HG03280 (cell line): ENCODE results near the gene PCDHB7.
"Not testable (repeated sequence)": the region's sequence is repeated elsewhere in the genome, so short reads cannot be mapped to it uniquely, and the experiment has no call there.

Experiments
- ATAC-seq: cut with Tn5 transposase; IDR thresholded peaks from one replicate; pipeline ENCODE4 v1.9.1; 2021; ENCODE audit warnings: mild to moderate bottlenecking, moderate library complexity; ENCODE audit not compliant: unreplicated experiment

Gene PCDHB7

DNA sequence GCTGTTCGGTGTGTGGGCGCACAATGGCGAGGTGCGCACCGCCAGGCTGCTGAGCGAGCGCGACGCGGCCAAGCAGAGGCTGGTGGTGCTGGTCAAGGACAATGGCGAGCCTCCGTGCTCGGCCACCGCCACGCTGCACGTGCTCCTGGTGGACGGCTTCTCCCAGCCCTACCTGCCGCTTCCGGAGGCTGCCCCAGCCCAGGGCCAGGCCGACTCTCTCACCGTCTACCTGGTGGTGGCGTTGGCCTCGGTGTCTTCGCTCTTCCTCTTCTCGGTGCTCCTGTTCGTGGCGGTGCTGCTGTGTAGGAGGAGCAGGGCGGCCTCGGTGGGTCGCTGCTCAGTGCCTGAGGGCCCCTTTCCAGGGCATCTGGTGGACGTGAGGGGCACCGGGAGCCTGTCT, 7.4 kb downstream of the PCDHB7 start:
- not testable (repeated sequence) for ATAC-seq

DNA sequence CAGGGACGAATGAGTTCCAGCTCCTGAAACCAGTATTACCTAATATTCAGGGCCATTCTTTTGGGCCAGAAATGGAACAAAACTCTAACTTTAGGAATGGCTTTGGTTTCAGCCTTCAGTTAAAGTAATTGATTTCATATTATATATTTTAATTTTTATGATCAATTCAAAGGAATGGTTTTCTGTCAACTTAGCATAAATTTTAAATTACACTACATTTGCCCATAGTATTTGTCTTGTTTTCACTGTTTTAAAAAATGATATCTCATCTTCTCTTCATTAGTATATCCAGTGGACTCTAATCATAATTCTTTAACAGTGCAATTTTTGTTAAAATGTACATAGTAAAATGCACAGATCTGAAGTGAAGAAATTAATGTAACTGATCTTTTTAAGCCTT, 7.9 kb downstream of the PCDHB7 start:
- no peak for ATAC-seq

DNA sequence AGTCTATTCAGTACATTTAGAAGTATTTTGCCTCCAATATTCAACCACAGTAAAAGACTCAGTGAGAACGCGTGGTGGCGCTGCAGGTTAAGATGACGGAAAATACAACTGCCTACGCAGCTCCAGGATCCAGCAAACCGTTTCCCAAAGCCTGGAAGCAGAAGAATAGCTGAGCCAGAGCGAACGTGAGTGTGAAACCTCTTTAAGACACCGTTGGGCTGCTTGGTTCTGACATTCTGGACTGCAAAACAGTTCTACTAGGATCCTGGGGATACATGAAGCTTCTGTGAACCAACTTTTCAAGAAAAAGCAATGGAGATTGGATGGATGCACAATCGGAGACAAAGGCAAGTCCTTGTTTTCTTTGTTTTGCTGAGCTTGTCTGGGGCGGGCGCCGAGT, 9.8 kb downstream of the PCDHB7 start, which contains the start of gene PCDHB16:
PCDHB16 (plus strand) TSS at position 140 of the 400 bp plus-strand sequence; CDS start at position 313, 173 bp downstream.
- ATAC-seq = no peak

DNA sequence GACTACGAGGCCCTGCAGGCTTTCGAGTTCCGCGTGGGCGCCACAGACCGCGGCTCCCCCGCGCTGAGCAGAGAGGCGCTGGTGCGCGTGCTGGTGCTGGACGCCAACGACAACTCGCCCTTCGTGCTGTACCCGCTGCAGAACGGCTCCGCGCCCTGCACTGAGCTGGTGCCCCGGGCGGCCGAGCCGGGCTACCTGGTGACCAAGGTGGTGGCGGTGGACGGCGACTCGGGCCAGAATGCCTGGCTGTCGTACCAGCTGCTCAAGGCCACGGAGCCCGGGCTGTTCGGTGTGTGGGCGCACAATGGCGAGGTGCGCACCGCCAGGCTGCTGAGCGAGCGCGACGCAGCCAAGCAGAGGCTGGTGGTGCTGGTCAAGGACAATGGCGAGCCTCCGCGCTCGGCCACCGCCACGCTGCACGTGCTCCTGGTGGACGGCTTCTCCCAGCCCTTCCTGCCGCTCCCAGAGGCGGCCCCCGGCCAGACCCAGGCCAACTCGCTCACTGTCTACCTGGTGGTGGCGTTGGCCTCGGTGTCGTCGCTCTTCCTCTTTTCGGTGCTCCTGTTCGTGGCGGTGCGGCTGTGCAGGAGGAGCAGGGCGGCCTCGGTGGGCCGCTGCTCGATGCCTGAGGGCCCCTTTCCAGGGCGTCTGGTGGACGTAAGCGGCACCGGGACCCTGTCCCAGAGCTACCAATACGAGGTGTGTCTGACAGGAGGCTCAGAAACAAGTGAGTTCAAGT, 11.8 kb downstream of the PCDHB7 start:
- not testable (repeated sequence) for ATAC-seq

DNA sequence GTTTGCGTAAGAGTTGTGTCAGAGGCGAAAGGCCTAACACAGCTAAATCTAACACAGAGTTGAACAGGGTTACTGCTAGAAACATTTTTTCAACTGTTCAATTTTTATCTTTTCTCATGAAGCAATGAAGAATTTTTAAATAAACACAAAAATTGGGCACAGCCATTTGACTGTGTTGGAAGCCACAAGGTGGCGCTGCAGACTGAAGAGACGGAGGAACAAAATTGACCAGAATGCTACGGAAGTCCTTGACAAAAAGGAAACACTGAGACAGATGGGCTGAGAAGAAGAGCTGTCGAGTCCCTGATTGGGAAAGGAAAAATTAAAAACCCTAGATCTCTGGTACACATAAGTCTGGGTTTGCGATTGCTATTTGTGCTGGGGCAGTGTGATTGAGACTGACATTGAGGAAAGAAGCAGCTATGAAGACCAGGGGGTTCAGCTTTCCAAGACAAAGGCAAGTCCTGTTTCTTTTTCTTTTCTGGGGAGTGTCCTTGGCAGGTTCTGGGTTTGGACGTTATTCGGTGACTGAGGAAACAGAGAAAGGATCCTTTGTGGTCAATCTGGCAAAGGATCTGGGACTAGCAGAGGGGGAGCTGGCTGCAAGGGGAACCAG, 14.6 kb downstream of the PCDHB7 start, which contains the start of gene PCDHB9:
PCDHB9 (plus strand) TSS at position 265 of the 616 bp plus-strand sequence; CDS start at position 423, 158 bp downstream.
- ATAC-seq = no peak

DNA sequence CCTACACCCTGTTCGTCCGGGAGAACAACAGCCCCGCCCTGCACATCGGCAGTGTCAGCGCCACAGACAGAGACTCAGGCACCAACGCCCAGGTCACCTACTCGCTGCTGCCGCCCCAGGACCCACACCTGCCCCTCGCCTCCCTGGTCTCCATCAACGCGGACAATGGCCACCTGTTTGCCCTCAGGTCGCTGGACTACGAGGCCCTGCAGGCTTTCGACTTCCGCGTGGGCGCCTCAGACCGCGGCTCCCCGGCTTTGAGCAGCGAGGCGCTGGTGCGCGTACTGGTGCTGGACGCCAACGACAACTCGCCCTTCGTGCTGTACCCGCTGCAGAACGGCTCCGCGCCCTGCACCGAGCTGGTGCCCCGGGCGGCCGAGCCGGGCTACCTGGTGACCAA, 16.2 kb downstream of the PCDHB7 start:
- ATAC-seq = not testable (repeated sequence)

DNA sequence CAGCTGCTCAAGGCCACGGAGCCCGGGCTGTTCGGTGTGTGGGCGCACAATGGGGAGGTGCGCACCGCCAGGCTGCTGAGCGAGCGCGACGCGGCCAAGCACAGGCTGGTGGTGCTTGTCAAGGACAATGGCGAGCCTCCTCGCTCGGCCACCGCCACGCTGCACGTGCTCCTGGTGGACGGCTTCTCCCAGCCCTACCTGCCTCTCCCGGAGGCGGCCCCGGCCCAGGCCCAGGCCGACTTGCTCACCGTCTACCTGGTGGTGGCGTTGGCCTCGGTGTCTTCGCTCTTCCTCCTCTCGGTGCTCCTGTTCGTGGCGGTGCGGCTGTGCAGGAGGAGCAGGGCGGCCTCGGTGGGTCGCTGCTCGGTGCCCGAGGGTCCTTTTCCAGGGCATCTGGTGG, 16.7 kb downstream of the PCDHB7 start:
- ATAC-seq = not testable (repeated sequence)

DNA sequence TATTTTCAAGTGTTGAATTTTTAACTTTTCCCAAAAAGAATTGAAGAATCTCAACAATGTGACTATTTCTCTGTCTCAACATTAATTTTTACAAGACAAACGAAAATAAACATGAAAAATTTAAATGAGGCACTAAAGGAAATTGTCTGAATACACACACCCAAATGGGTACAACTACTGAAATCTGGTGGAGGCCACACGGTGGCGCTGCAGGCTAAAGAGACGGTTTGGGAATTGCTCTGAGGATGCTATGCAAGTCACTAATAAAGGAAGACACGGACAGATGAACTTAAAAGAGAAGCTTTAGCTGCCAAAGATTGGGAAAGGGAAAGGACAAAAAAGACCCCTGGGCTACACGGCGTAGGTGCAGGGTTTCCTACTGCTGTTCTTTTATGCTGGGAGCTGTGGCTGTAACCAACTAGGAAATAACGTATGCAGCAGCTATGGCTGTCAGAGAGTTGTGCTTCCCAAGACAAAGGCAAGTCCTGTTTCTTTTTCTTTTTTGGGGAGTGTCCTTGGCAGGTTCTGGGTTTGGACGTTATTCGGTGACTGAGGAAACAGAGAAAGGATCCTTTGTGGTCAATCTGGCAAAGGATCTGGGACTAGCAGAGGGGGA, 19.8 kb downstream of the PCDHB7 start, which contains the start of gene PCDHB10:
PCDHB10 (plus strand) TSS at position 244 of the 616 bp plus-strand sequence; CDS start at position 444, 200 bp downstream.
- no peak for ATAC-seq

DNA sequence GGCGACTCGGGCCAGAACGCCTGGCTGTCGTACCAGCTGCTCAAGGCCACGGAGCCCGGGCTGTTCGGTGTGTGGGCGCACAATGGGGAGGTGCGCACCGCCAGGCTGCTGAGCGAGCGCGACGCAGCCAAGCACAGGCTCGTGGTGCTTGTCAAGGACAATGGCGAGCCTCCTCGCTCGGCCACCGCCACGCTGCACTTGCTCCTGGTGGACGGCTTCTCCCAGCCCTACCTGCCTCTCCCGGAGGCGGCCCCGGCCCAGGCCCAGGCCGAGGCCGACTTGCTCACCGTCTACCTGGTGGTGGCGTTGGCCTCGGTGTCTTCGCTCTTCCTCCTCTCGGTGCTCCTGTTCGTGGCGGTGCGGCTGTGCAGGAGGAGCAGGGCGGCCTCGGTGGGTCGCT, 21.9 kb downstream of the PCDHB7 start:
- not testable (repeated sequence) for ATAC-seq

DNA sequence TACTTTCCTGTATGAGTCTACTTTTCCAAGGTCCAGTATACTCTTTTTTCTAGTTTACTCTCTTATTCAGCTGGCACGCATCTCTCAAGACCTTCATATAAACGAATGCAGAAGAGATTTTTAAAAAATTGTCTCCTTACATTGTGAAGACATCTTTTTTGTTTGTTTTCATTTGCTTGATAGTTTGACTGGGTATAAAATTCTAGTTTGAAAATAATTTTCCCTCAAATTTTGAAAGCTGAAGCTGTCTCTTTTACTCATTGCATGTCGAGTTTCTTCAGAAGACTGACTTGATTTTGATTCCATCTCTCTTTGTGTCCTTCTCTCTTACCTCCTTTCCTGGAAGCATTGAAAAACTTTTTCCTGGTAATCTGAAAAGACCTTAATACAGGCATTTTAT, 23.9 kb downstream of the PCDHB7 start:
- no peak for ATAC-seq

DNA sequence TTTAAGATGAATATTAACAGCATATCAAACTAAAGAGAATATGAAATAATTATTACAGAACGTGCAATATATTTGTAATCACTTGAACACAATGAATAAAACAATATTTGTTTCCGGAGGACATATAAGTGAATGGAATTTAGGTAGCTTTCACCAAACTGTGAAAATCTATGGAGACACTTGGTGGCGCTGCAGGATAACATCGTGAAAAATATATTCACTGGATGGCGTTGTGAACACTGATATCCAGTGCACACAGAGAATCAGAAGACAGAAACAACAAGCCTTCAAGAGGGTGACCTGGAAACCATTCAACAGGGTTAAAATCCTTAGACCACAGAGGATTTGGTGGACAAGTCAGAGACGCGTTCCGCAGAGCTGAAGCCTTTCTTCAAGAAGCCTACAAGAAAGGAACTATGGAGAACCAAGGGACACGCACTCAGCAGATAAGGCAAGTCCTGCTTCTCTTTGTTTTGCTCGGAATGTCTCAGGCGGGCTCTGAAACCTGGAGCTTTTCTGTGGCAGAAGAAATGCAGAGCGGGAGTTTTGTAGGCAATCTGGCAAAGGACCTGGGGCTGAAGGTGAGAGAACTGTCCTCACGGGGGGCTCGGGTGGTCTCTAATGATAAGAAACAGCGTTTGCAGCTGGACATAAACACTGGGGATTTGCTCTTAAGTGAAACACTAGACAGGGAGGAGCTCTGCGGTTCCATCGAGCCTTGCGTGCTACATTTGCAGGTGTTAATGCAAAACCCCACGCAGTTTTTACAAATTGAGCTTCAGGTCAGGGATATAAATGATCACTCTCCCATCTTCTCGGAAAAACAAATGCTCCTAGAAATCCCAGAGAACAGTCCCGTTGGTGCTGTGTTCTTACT, 27.2 kb downstream of the PCDHB7 start, which contains the start of gene PCDHB11:
PCDHB11 (plus strand) TSS at position 269 of the 877 bp plus-strand sequence; CDS start at position 417, 148 bp downstream.
- no peak for ATAC-seq

DNA sequence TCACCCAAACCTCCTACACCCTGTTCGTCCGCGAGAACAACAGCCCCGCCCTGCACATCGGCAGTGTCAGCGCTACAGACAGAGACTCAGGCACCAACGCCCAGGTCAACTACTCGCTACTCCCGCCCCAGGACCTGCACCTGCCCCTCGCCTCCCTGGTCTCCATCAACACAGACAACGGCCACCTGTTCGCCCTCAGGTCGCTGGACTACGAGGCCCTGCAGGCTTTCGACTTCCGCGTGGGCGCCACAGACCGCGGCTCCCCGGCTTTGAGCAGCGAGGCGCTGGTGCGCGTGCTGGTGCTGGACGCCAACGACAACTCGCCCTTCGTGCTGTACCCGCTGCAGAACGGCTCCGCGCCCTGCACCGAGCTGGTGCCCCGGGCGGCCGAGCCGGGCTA, 28.7 kb downstream of the PCDHB7 start:
- ATAC-seq = not testable (repeated sequence)

DNA sequence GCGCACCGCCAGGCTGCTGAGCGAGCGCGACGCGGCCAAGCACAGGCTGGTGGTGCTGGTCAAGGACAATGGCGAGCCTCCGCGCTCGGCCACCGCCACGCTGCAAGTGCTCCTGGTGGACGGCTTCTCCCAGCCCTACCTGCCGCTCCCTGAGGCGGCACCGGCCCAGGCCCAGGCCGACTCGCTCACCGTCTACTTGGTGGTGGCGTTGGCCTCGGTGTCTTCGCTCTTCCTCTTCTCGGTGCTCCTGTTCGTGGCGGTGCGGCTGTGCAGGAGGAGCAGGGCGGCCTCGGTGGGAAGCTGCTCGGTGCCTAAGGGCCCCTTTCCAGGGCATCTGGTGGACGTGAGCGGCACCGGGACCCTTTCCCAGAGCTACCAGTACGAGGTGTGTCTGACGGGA, 29.2 kb downstream of the PCDHB7 start:
- ATAC-seq = not testable (repeated sequence)

DNA sequence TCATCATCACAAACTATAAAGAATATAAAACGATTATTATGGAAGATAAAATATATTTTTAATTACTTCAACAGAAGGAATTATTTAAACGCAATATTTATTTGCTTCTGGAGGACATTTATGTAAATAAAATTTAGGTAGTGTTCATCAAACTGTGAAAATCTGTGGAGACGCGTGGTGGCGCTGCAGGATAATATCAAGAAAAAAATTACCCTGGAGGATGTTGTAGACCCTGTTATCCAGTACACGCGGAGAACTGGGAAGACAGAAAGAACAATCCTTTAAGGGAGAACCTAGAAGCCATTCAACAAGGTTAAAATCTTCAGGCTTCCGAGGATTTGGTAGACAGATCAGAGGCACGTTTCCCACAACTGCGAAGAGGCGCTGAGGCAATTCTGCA, 36.0 kb downstream of the PCDHB7 start, which contains the start of gene PCDHB12:
PCDHB12 (plus strand) TSS at position 242 of the 400 bp plus-strand sequence. CDS start 189 bp downstream, outside the sequence.
- ATAC-seq = no peak

DNA sequence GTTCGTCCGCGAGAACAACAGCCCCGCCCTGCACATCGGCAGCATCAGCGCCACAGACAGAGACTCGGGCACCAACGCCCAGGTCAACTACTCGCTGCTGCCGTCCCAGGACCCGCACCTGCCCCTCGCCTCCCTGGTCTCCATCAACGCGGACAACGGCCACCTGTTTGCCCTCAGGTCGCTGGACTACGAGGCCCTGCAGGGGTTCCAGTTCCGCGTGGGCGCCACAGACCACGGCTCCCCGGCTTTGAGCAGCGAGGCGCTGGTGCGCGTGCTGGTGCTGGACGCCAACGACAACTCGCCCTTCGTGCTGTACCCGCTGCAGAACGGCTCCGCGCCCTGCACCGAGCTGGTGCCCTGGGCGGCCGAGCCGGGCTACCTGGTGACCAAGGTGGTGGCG, 37.8 kb downstream of the PCDHB7 start:
- ATAC-seq = not testable (repeated sequence)

DNA sequence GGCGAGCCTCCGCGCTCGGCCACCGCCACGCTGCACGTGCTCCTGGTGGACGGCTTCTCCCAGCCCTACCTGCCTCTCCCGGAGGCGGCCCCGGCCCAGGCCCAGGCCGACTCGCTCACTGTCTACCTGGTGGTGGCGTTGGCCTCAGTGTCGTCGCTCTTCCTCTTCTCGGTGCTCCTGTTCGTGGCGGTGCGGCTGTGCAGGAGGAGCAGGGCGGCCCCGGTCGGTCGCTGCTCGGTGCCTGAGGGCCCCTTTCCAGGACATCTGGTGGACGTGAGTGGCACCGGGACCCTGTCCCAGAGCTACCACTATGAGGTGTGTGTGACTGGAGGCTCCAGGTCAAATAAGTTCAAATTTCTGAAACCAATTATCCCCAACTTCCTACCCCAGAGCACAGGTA, 38.4 kb downstream of the PCDHB7 start:
- not testable (repeated sequence) for ATAC-seq

DNA sequence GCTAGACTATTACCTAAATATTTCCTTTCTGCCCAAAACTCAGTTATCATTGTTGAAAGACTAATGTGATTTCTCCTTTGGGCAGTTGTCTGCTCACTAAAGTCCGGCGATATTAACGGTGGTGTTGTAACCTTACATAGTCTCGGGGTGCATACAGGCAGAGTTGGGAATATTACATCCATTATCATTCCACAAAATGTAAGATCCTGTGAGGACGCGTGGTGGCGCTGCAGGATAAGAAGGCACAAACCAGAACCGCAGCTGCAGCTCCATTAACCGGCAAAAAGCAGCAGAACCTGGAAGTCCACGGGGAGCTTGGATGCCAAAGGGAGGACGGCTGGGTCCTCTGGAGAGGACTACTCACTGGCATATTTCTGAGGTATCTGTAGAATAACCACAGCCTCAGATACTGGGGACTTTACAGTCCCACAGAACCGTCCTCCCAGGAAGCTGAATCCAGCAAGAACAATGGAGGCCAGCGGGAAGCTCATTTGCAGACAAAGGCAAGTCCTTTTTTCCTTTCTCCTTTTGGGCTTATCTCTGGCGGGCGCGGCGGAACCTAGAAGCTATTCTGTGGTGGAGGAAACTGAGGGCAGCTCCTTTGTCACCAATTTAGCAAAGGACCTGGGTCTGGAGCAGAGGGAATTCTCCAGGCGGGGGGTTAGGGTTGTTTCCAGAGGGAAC, 41.4 kb downstream of the PCDHB7 start, which contains the start of gene PCDHB13:
PCDHB13 (plus strand) TSS at position 264 of the 684 bp plus-strand sequence; CDS start at position 469, 205 bp downstream.
- not testable (repeated sequence) for ATAC-seq

DNA sequence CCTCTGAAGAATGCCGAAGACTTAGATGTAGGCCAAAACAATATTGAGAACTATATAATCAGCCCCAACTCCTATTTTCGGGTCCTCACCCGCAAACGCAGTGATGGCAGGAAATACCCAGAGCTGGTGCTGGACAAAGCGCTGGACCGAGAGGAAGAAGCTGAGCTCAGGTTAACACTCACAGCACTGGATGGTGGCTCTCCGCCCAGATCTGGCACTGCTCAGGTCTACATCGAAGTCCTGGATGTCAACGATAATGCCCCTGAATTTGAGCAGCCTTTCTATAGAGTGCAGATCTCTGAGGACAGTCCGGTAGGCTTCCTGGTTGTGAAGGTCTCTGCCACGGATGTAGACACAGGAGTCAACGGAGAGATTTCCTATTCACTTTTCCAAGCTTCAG, 42.1 kb downstream of the PCDHB7 start:
- not testable (repeated sequence) for ATAC-seq

DNA sequence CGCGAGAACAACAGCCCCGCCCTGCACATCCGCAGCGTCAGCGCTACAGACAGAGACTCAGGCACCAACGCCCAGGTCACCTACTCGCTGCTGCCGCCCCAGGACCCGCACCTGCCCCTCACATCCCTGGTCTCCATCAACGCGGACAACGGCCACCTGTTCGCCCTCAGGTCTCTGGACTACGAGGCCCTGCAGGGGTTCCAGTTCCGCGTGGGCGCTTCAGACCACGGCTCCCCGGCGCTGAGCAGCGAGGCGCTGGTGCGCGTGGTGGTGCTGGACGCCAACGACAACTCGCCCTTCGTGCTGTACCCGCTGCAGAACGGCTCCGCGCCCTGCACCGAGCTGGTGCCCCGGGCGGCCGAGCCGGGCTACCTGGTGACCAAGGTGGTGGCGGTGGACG, 43.1 kb downstream of the PCDHB7 start:
- not testable (repeated sequence) for ATAC-seq

DNA sequence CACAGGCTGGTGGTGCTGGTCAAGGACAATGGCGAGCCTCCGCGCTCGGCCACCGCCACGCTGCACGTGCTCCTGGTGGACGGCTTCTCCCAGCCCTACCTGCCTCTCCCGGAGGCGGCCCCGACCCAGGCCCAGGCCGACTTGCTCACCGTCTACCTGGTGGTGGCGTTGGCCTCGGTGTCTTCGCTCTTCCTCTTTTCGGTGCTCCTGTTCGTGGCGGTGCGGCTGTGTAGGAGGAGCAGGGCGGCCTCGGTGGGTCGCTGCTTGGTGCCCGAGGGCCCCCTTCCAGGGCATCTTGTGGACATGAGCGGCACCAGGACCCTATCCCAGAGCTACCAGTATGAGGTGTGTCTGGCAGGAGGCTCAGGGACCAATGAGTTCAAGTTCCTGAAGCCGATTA, 43.6 kb downstream of the PCDHB7 start:
- ATAC-seq = not testable (repeated sequence)
